WERI-Rb-1 (cell line): Measurements from ENCODE around the gene BRAF.
"Not testable (repeated sequence)": the region's sequence is repeated elsewhere in the genome, so short reads cannot be mapped to it uniquely, and the experiment has no call there.

Source experiments
- DNase-seq: peaks from one replicate; pipeline ENCODE4 v3.0.0-alpha.2; 2020
- H3K27ac ChIP-seq: fragments of 250-450 bp; sonication (Bioruptor Pico); 2 replicates; pipeline ENCODE4 v1.5.1; 2020; ENCODE audit warnings: mild to moderate bottlenecking, moderate library complexity
- H3K27me3 ChIP-seq: fragments of 250-450 bp; sonication (Bioruptor Pico); 2 replicates; pipeline ENCODE4 v1.5.1; 2021; ENCODE audit warnings: mild to moderate bottlenecking, low read depth, moderate library complexity; ENCODE audit not compliant: insufficient read depth, severe bottlenecking
- H3K36me3 ChIP-seq: fragments of 250-450 bp; sonication (Bioruptor Pico); 2 replicates; pipeline ENCODE4 v1.5.1; 2020; ENCODE audit warnings: mild to moderate bottlenecking, moderate library complexity
- H3K4me3 ChIP-seq: 2 replicates; pipeline ENCODE4 v1.5.1; 2011; ENCODE audit warnings: low read depth, mild to moderate bottlenecking, control low read depth, low read length
- H3K9me3 ChIP-seq: fragments of 250-450 bp; sonication (Bioruptor Pico); 2 replicates; pipeline ENCODE4 v1.5.1; 2021; ENCODE audit warnings: mild to moderate bottlenecking, moderate library complexity; ENCODE audit not compliant: severe bottlenecking
- CTCF ChIP-seq: IDR thresholded peaks from 2 replicates; pipeline ENCODE4 v1.5.1; 2011; ENCODE audit warnings: low read depth, mild to moderate bottlenecking, control low read depth, inconsistent platforms, low read length

BRAF gene

GRCh38 chr7:140896996-140897395 is 27.7 kb downstream of the BRAF start:
- no peaks in the 10 kb centered on the region for H3K36me3 ChIP-seq
- no peak for TF ChIP-seq CTCF
- no peak for DNase-seq
- H3K4me3 ChIP-seq = no peak overlapping the region
- no peaks in the 10 kb centered on the region for H3K9me3 ChIP-seq
- no peaks in the 10 kb centered on the region for H3K27me3 ChIP-seq
- H3K27ac ChIP-seq = no peak overlapping the region

- TF ChIP-seq CTCF = no peak
- H3K9me3 ChIP-seq = no peaks in the 10 kb centered on the region
- DNase-seq = peak; percentile 71
- no peaks in the 10 kb centered on the region for H3K36me3 ChIP-seq
- no peak overlapping the region for H3K4me3 ChIP-seq
- H3K27ac ChIP-seq = peak overlapping the region; percentile 70
- H3K27me3 ChIP-seq = no peaks in the 10 kb centered on the region
Observed at GRCh38 chr7:140889645-140890044, 35.1 kb downstream of the BRAF start.

DNA sequence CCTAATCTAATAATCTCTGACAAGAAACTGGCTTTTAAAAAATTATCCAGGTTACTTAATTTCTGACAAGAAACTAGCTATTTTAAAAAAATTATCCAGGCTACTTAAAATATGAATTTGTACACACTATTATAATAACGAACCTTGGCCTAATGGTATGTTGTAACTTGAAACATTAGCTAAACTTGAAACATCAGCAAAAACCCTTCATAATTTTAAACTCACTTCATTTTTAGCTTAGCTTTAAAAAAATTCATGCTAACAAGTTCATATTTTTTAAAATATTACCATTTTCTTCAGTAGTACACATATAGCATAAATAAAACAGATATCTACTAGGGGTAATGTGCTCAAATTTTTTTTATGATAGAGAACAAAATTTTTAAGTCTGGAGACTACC is 35.6 kb downstream of the BRAF start:
- H3K4me3 ChIP-seq = no peak overlapping the region
- no peaks in the 10 kb centered on the region for H3K36me3 ChIP-seq
- no peak for TF ChIP-seq CTCF
- no peak for DNase-seq
- H3K9me3 ChIP-seq = no peaks in the 10 kb centered on the region
- H3K27ac ChIP-seq = peak overlapping the region; percentile 20
- H3K27me3 ChIP-seq = no peaks in the 10 kb centered on the region

DNA sequence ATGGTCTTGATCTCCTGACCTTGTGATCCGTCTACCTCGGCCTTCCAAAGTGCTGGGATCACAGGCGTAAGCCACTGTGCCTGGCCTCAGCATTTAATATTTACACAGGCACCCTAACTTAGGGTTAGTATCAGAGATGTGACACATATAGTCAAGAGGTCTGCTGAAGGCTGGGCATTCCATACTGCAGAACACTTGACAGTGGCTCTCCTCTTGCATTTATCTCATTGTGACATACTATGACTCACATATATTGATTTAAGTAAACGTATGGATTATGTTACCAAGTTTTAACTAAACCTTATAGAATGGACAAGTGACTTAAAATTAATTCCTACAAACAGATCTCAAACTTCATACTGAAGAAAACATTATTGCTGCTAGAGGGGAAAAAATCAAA is 36.6 kb downstream of the BRAF start:
- TF ChIP-seq CTCF = no peak
- Histone ChIP-seq H3K27ac (no peak overlapping the region), H3K4me3 (no peak overlapping the region), H3K9me3 (no peaks in the 10 kb centered on the region), H3K27me3 (no peaks in the 10 kb centered on the region), H3K36me3 (no peaks in the 10 kb centered on the region)
- no peak for DNase-seq

- H3K9me3 ChIP-seq = no peaks in the 10 kb centered on the region
- H3K36me3 ChIP-seq = no peaks in the 10 kb centered on the region
- no peak overlapping the region for H3K4me3 ChIP-seq
- DNase-seq = no peak
- no peak for TF ChIP-seq CTCF
- no peaks in the 10 kb centered on the region for H3K27me3 ChIP-seq
- H3K27ac ChIP-seq = no peak overlapping the region
Observed at GRCh38 chr7:140885735-140886334, 38.9 kb downstream of the BRAF start.

GRCh38 chr7:140883378-140883777 is 41.4 kb downstream of the BRAF start:
- no peaks in the 10 kb centered on the region for H3K9me3 ChIP-seq
- no peak overlapping the region for H3K27ac ChIP-seq
- H3K27me3 ChIP-seq = no peaks in the 10 kb centered on the region
- no peak overlapping the region for H3K4me3 ChIP-seq
- H3K36me3 ChIP-seq = no peaks in the 10 kb centered on the region
- DNase-seq = no peak
- no peak for TF ChIP-seq CTCF

DNA sequence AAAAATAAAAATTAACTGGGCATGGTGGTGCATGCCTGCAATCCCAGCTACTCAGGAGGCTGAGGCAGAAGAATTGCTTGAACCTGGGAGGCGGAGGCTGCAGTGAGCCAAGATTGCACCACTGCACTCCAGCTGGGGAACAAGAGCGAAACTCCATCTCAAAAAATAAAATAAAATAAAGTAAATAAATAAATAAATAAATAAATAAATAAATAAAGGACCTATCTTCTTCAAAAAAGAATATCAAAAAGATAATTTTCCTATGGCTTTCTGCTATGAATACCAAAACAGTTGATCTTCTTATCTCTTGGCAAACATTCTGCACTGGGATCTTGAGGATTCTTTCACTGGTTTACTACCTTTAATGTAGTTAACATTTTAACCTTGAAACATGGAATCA is 41.9 kb downstream of the BRAF start:
- H3K27me3 ChIP-seq = not testable (repeated sequence)

More for the DNA sequence above, 41.9 kb downstream of the BRAF start:
- H3K27ac ChIP-seq, H3K36me3 ChIP-seq, DNase-seq, H3K9me3 ChIP-seq, H3K4me3 ChIP-seq: not testable (repeated sequence)
